ENCODE measurements around the gene KCNF1.

DNA sequence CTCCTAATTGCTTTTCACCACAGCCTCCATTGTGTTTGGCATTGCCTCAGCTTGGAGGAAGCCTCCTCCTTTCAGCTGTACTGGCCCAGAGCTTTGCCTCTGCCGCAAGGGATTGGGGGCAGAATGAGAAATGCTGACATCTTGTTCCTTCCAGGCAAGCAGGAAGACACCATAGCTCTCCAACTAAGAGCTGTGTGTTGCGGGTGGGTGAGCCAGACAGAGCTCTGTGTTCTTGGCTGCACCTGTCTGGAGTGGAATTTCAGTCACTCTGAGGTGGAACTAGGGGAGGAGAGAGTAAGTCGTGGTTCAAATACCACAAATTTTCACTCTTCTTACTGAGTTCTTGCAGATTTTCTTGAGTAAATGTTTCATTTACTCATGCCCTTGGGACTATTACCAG lies 36.6 kb upstream of the KCNF1 start:
- TF ChIP-seq CTCF (IDR thresholded peaks at IDR 0.05) (no peak), POLR2A (IDR thresholded peaks at IDR 0.05) (no peak)

Data from esophagus squamous epithelium (tissue), 4 donors.